Dedifferentiated amniotic fluid mesenchymal stem cell (primary cell): ENCODE results near the gene GPR155.
"Not testable (repeated sequence)": the region's sequence is repeated elsewhere in the genome, so short reads cannot be mapped to it uniquely, and the experiment has no call there.

Experiments
- DNase-seq: peaks from one replicate; pipeline ENCODE4 v3.0.0-alpha.2; 2016; ENCODE audit errors: extremely low spot score

Gene GPR155

GRCh38 chr2:174490051-174490450, 3.2 kb upstream of the GPR155 start:
- DNase-seq, result no peak

GRCh38 chr2:174489520-174489919, 2.7 kb upstream of the GPR155 start:
- DNase-seq, result not testable (repeated sequence)

GRCh38 chr2:174487820-174488162, 962 bp upstream of the GPR155 start:
- DNase-seq, result no peak

GRCh38 chr2:174487108-174487819, 435 bp upstream of the GPR155 start:
- DNase-seq, result peak; percentile 99

- no peak for DNase-seq
These were observed 854 bp downstream of the GPR155 start for GRCh38 chr2:174485788-174486562.

GRCh38 chr2:174485045-174485444, 1.8 kb downstream of the GPR155 start:
- not testable (repeated sequence) for DNase-seq

GRCh38 chr2:174484573-174484972, 2.3 kb downstream of the GPR155 start:
- DNase-seq, result no peak

GRCh38 chr2:174482854-174483253, 4.0 kb downstream of the GPR155 start:
- no peak for DNase-seq

- DNase-seq, result no peak
These were observed 9.1 kb downstream of the GPR155 start for GRCh38 chr2:174477759-174478158.

- DNase-seq, result no peak
These were observed 13.0 kb downstream of the GPR155 start for GRCh38 chr2:174473796-174474195.

- DNase-seq, result no peak
These were observed 21.5 kb downstream of the GPR155 start for GRCh38 chr2:174465327-174465726.

- DNase-seq, result no peak
These were observed 25.6 kb downstream of the GPR155 start for GRCh38 chr2:174461221-174461620.

- DNase-seq, result no peak
These were observed 32.3 kb downstream of the GPR155 start for GRCh38 chr2:174454566-174454965.

- DNase-seq, result no peak
These were observed 36.6 kb downstream of the GPR155 start for GRCh38 chr2:174450021-174450816.

- DNase-seq, result no peak
These were observed 37.8 kb downstream of the GPR155 start for GRCh38 chr2:174449033-174449432.

- no peak for DNase-seq
These were observed 40.3 kb downstream of the GPR155 start for GRCh38 chr2:174446531-174446930.

GRCh38 chr2:174445248-174445647, 41.6 kb downstream of the GPR155 start:
- DNase-seq, result no peak

- DNase-seq, result no peak
These were observed 42.1 kb downstream of the GPR155 start for GRCh38 chr2:174444761-174445160.

GRCh38 chr2:174442546-174443510, 44.0 kb downstream of the GPR155 start:
- DNase-seq, result peak; percentile 70

- DNase-seq, result no peak
These were observed 46.9 kb downstream of the GPR155 start for GRCh38 chr2:174439950-174440349.

- DNase-seq, result no peak
These were observed 47.5 kb downstream of the GPR155 start for GRCh38 chr2:174439323-174439722.
